Ovary (tissue), 3 donors: ENCODE results near the gene CORO1C.

Experiments
- EP300 ChIP-seq: sonication (generic); formaldehyde crosslinking; IDR thresholded peaks from one replicate; pipeline ENCODE4 v1.6.1; 2017; ENCODE audit warnings: antibody characterized with exemption
- TF ChIP-seq, protein P1 (sequence below), 3 donors: fragments of 450-650 bp in 2 of 3; fragments of 200-600 bp in 1 of 3; IDR thresholded peaks; one replicate each; pipeline versions ENCODE4 v1.5.1 to v1.8.0; 2016 to 2022; ENCODE audit warnings: antibody characterized with exemption in 3 of 3, mild to moderate bottlenecking in 1 of 3
- donor health status: DM: no; HTN: no; CAD: no.

DNA sequence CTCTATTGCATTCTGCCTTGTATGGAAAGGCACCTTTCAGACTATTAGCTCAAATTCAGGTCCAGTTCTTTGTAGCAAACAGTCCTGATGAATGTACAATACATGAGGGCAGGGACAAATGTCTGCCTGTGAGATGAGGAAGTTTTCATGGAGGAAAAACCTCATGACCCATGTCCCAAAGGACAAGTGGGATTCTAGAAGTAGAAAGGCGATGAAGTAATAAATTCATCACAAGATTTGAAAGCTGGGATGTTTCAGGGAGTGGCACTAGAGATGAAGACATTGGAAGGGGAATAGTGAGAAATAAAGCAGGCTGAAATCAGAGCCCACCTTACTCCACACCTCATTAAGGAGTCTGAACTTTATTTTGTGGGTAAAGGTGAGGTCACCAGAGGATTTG is 4.2 kb downstream of the CORO1C start:
- TF ChIP-seq, protein P1, sequence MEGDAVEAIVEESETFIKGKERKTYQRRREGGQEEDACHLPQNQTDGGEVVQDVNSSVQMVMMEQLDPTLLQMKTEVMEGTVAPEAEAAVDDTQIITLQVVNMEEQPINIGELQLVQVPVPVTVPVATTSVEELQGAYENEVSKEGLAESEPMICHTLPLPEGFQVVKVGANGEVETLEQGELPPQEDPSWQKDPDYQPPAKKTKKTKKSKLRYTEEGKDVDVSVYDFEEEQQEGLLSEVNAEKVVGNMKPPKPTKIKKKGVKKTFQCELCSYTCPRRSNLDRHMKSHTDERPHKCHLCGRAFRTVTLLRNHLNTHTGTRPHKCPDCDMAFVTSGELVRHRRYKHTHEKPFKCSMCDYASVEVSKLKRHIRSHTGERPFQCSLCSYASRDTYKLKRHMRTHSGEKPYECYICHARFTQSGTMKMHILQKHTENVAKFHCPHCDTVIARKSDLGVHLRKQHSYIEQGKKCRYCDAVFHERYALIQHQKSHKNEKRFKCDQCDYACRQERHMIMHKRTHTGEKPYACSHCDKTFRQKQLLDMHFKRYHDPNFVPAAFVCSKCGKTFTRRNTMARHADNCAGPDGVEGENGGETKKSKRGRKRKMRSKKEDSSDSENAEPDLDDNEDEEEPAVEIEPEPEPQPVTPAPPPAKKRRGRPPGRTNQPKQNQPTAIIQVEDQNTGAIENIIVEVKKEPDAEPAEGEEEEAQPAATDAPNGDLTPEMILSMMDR (IDR thresholded peaks at IDR 0.05): no peak
- TF ChIP-seq EP300: no peak
